ENCODE data around the gene TEKT5. TPM values are rescaled to one million over a fixed set of nuclear protein-coding genes. Genes with fewer than 3 reads are reported as not detected.

The TEKT5 gene
- total RNA-seq, 1 donor from 2014 or later = not detected

DNA sequence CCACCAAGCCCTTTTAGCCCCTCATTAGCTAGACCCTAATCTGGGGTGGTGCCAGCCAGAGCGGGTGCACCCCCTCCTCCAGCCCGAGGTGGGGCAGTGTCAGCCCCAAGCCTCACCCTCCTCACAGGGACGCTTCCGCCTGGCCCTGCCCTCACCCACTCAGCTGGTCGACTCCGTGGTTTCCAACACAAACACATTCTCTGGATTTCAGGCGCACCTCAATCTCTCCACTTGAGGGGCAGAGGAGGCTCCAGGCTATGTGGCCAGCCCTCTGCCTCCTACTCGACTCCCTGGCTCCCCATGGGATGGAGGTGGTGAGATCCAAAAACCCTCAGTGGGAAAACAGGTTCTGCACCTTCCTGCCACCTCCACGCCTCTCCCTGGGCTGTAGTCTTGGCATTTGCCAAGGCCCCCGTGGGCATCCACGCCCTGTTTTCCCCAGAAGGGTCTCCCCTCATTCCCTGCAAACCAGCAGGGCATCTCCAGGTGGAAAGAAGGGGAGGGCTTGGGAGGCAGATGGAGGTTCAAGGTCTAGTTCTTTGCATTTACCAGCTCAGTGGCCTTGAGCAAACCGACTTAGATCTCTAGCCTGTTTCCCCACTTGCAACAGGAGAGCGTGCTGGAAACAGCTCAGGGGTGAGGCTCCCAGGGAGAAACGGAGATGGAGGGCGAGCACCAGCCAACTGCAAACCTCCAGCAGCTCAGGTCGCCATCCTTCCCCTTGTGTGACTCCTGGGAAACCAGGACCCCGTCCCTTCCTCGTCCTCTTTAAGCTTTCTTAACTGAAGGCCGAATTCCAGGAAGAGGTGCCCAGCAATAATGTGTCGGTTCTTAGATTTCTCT is 116.0 kb downstream of the TEKT5 start:
- no peak for DNase-seq

Other genes with a start within 250 kb of the TEKT5 start
- 43.7 and 67.6 TPM in 2 replicates for gene EMP2, start 114.3 kb downstream of the TEKT5 start, total RNA-seq
- gene NUBP1, start 48.9 kb upstream of the TEKT5 start, total RNA-seq = 34.4 and 42.4 TPM in 2 replicates
- not detected in 2 replicates for gene TVP23A, start 123.9 kb upstream of the TEKT5 start, total RNA-seq
- under 0.01 and 0.28 TPM in 2 replicates for gene CIITA, start 182.3 kb upstream of the TEKT5 start, total RNA-seq
- gene DEXI, start 247.5 kb upstream of the TEKT5 start, total RNA-seq = 42.8 and 65.3 TPM in 2 replicates
- 22.1 and 22.8 TPM in 2 replicates for gene CLEC16A, start 249.6 kb upstream of the TEKT5 start, total RNA-seq